ENCODE data around the gene SLC7A5. TPM values are rescaled to one million over a fixed set of nuclear protein-coding genes. Genes with fewer than 3 reads are reported as not detected.
"Not testable (repeated sequence)": the region's sequence is repeated elsewhere in the genome, so short reads cannot be mapped to it uniquely, and the experiment has no call there.

SLC7A5 gene
- polyA plus RNA-seq, 1 donor from 2014 or later: 6.9 TPM

DNA sequence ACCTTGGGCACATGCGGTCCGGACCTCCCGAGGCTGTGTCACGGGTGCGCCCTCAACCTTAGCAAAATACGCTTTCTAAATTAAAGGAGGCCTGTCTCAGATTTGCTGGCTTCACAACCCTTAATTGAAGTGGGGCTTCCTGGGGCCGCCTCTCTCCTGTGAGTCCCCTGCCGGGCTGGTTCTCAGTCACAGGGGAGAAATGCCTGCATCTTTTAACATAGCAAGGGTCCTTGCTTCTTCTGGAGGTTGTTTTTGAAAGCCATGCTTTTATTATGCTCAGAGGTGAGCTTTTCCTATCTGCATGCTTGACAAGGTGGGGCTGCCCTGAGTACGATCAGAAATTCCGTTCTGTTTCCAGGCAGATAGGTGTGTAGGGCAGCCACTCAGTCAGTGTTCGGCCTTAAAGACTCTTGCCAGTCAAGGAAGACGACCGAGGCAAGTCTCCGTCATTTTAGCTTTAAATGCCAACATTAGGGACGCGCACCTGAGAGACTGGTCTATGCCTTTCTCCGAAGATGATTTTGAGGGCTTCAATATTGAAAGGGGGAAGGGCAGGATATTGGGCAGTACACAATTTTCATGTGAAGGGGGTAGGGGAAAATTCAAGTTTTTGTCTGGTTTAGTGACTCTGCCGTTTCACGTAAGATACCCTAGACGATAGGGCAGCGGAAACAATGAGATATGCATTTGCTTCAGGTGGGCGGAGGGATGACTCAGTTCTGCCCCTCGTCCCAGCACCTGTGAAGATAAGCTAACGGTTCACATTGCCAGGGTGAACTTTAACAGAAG is 5.5 kb upstream of the SLC7A5 start:
- Mint-ChIP-seq H3K4me3 (peak overlapping the region in 1 of 4 donors; percentile 41), H3K27me3 (peaks cover 15% of the 10 kb centered on the region), H3K9me3 (no peaks in the 10 kb centered on the region), H3K27ac (peak overlapping the region in 1 of 3 donors; percentile 76), H3K4me1 (peaks cover 7 to 9% (median 9%) of the 10 kb centered on the region in 3 donors), H3K36me3 (peaks cover 2% of the 10 kb centered on the region)

DNA sequence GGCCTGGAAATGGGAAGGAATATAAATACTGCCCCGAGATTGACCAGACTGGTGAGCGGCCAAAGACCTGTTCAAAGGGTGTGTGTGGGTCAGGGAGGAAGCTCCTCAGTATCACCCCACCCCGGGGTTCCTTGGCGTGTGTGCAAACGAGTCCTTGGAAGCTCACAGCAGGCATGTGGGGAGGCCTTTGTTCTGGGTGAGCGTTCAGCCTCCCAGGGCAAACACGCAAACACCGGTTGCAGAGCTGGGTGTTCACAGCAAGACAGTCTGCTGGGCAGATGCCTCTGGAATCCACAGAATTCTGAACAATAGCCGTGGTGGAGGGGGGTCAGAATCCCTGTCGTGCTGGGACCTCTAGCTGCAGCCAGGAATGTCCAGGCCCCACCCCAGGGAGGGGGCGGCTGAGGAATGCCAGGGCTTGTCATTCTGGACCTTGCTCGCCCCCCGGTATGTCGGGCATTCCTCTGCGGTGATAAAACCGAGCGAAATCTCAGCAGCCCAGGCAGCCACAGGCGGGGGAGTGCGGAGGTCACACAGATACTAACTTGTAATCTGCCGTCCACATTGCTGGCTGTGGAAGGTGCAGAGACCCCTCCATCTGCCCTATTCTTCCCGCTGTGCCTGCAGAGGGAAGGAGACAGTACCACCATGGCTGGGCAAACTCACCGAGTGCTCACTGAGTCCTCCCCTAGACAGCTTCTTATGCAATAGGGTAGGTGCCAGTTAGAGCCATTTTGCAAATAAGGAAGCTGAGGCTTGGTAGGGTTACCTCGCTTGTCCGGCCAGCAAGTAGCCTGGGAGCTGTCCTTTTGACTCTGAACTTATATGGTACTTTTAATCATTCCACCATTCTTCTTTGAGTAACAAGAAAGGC is 1.3 kb upstream of the SLC7A5 start:
- Mint-ChIP-seq H3K27ac (peak overlapping the region in 2 of 3 donors; percentile 86 to 88), H3K4me1 (peaks cover 19 to 25% (median 21%) of the 10 kb centered on the region in 3 donors), H3K4me3 (peak overlapping the region; percentile 1 to 81 (median 48))
- H3K27me3 Mint-ChIP-seq, H3K9me3 Mint-ChIP-seq, H3K36me3 Mint-ChIP-seq: not testable (repeated sequence)

DNA sequence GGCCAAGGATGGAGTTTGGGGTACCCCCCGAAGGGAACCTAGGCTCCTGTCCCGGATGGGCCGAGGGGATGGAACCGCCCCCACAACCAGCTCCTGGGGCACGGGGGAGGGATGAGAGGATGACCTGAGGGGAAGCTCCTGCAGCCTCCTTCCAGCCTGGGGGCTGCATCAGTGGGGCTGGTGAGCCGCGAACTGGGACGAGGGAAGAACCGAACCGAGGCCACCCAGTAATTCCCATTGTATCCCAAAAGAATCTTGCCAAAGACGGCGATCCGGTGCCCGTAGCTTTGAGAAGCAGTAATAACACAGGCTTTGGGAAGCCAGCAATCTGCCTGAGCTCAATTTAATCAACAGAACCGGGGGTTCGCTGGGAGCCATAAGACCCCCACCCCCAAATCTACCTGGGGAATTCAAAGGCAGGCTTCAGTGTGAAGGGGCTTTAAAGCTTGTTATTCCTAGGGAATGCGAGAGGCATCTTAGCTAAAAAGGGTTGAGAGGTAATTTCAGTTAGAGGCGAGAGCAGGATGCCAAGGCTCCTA is 641 bp upstream of the SLC7A5 start:
- not testable (repeated sequence) for H3K36me3 Mint-ChIP-seq, H3K27me3 Mint-ChIP-seq, H3K9me3 Mint-ChIP-seq
- peak overlapping the region in 2 of 3 donors; percentile 71 to 88 for H3K27ac Mint-ChIP-seq
- peak overlapping the region; percentile 30 to 75 (median 68) for H3K4me3 Mint-ChIP-seq
- peaks cover 16 to 23% (median 22%) of the 10 kb centered on the region in 3 donors for H3K4me1 Mint-ChIP-seq

DNA sequence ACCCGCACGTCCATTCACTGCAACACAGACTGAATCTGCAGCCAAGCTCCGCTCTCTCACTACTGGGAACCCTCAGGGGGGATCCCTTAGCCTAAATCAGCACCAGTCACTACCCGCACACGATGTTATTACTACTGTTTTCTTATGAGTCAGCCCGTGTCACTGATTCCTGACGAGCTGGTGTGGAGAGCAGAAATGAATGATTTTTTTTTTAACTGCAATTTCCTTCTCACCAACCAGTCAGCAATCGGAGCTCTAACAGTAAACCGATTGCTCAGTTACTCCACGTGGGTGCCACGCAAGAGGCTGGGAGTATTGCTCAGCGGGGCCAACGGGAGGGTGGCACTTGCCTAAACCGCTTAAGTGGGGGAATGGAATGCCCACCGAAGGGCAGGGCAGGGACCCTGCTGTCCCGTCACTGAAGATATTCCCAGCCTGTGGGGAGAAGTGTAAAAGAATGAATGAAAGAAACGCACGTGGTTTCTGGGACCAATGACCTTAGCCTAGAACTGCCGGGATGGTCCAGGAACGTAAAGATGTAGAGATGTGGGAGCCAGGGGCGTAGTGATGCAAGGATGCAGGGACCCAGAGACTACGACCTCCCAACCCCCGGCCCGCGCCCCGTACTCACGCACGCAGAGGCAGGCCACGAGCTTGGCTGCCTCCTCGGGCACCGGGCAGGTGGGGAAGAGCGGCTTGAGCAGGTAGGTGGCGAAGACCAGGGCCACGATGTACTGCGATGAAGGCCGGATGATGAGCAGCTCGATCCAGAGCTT is 865 bp downstream of the SLC7A5 start:
- Mint-ChIP-seq H3K27ac (peak overlapping the region; percentile 87 to 95 (median 87)), H3K4me3 (peak overlapping the region; percentile 85 to 94 (median 94)), H3K4me1 (peaks cover 16 to 27% (median 23%) of the 10 kb centered on the region in 3 donors)
- not testable (repeated sequence) for H3K27me3 Mint-ChIP-seq, H3K9me3 Mint-ChIP-seq, H3K36me3 Mint-ChIP-seq

DNA sequence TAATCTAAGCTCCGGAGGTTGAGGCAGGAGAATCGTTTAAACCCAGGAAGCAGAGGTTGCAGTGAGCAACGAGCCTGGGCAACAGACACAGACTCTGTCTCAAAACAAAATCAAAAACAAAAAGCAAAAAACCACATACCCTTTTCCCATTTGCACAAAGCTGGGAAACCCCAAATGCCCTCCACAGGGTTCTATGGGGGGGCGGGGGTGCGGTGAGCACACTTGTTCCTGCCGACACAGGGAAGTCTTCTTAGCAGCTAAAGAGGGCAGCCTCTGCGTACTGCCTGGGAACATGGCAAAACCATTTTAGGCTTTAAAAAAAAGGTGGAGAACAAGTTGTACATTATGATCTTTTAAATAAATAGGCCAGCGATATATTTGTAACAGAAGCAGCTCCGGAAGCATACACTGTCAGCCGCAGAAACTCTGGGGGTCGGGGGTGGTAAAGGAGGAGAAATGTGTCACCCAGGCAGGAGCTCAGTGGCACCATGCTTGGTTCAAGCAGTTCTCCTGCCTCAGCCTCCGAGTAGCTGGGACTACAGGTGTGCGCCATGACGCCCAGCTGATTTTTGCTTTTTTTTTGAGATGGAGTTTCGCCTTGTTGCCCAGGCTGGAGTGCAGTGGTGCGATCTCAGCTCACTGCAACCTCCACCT is 3.3 kb downstream of the SLC7A5 start:
- H3K36me3 Mint-ChIP-seq, H3K27me3 Mint-ChIP-seq, H3K9me3 Mint-ChIP-seq: not testable (repeated sequence)
- peak overlapping the region; percentile 46 to 94 (median 76) for H3K4me3 Mint-ChIP-seq
- H3K27ac Mint-ChIP-seq: peak overlapping the region; percentile 23 to 84 (median 39)
- H3K4me1 Mint-ChIP-seq: peaks cover 13 to 20% (median 19%) of the 10 kb centered on the region in 3 donors

DNA sequence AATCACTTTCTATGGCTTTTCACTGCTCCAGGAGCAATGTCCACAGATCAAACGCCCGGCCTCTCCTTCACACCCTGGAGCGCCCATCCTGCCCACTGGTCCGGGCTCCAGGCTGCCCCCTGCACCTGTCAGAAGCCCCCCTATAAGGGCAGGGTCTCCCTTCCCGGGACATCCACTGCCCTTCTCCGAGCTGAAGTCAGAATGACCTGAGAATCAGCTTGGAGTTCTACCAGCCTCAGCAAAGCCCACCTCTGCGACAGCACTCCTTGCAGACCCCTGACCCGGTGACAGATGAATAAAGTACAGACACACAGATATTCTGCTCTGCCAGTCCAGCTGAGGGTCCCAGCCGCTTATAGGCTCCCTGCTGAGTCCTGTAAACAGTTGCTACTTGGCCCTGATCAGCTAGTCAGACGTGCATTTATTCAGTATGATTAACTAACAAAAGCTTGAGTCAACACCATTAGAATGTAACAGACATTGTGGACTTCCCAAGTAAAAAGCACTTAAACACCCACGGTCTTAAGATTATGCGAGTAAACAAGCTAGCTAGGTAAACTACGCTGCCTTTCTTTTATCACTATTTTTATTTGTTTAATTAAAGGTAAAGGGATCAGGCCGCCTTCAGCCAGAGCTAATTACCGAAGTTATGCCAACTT is 4.8 kb downstream of the SLC7A5 start:
- Mint-ChIP-seq H3K36me3 (no peaks in the 10 kb centered on the region), H3K4me1 (peaks cover 13 to 21% (median 18%) of the 10 kb centered on the region in 3 donors), H3K27ac (peak overlapping the region in 1 of 3 donors; percentile 57), H3K27me3 (peaks cover 1% of the 10 kb centered on the region), H3K9me3 (no peaks in the 10 kb centered on the region), H3K4me3 (peak overlapping the region in 2 of 4 donors; percentile 54 to 60)

DNA sequence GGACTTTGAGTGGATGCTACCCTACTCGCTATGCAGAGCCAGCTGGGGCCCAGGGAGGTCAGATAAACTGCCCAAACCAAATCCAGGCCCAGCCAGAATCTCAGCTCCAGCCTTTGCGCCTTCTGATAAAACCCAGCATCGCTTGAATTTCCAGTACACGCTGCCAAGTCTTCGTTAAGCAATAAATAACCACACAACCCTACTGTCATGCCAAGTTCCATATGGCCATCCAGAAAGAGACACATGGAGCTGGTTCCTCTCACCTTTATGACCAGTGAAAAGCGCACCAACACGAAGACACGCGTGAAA is 6.0 kb downstream of the SLC7A5 start:
- H3K4me3 Mint-ChIP-seq: peak overlapping the region in 1 of 4 donors; percentile 45
- not testable (repeated sequence) for H3K27me3 Mint-ChIP-seq, H3K36me3 Mint-ChIP-seq, H3K27ac Mint-ChIP-seq, H3K9me3 Mint-ChIP-seq
- H3K4me1 Mint-ChIP-seq: peaks cover 9 to 18% (median 13%) of the 10 kb centered on the region in 3 donors

DNA sequence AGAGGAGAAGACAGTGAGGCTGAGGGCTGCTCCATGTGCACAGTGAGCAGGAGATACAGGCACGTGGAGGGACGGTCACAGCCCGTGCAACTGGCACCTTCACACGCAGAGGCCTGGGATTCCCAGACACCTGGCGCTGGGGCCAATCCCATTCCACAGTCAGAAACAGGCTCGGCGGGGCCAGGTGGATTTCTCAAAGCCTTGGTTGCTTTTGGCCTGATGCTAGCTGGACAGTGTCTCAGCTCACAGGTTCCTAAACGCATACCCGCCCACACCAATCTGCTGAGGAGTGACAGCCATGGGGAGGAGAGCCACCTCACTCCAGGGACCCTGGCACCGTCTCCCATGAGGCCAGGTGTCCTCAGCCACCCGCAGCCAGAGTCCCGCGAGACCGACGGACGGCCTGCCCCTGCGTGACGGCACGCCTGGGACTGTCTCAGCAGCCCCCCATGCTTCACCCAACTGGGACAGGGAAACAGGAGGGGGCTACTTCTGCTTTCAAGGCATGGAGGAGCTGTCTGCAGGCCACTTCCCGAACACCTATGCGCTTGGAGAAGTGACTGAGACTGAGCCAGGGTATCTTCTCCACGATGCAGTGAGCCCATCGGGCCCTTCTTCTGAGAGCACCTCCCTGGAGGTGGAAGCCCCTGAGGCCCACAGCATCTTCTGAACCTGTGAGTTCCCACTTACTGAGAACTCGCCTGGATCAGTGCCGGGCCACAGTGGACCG is 6.5 kb downstream of the SLC7A5 start:
- not testable (repeated sequence) for H3K9me3 Mint-ChIP-seq, H3K27me3 Mint-ChIP-seq, H3K27ac Mint-ChIP-seq, H3K4me3 Mint-ChIP-seq, H3K36me3 Mint-ChIP-seq
- H3K4me1 Mint-ChIP-seq: peaks cover 7 to 15% (median 10%) of the 10 kb centered on the region in 3 donors

DNA sequence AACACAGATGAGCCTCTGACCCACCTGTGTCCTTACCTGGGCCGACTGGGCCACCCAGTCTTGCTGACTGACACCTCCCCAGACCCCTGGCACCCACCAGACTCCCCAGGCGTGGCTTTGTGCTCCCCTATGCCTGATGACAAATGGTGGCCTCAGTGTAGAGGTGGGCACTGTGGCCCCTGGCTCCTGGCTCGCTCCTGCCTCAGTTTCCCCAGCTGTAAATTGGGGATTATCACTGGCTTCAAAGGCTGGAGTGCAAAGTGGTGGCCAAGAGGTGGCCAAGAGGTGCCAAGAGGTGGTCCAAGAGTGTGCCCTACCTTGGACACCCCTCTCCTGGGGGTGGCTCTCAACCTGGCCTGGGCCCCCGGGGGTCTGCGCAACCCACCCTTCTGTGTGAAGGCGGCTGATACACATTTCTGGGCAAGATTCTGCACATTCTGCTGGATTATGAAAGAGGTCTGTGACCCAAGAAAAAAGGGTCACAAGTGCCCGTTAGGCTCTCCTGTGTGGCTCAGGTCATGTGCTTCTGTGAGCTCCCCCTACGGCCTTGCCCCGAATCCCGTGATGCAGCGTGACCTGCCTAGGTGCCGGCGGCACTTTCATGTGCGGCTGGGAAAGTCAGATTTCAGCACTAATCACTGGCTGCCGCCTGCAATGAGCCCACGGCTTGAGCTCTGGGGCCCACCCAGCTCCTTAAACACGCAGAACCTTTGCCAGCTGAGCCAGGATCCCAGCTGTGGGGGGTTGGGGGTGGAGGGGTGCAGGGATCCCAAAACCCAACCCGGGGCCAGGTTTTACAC is 7.8 kb downstream of the SLC7A5 start:
- peaks cover 3 to 16% (median 10%) of the 10 kb centered on the region in 3 donors for H3K4me1 Mint-ChIP-seq
- not testable (repeated sequence) for H3K9me3 Mint-ChIP-seq, H3K36me3 Mint-ChIP-seq, H3K27ac Mint-ChIP-seq, H3K4me3 Mint-ChIP-seq, H3K27me3 Mint-ChIP-seq

DNA sequence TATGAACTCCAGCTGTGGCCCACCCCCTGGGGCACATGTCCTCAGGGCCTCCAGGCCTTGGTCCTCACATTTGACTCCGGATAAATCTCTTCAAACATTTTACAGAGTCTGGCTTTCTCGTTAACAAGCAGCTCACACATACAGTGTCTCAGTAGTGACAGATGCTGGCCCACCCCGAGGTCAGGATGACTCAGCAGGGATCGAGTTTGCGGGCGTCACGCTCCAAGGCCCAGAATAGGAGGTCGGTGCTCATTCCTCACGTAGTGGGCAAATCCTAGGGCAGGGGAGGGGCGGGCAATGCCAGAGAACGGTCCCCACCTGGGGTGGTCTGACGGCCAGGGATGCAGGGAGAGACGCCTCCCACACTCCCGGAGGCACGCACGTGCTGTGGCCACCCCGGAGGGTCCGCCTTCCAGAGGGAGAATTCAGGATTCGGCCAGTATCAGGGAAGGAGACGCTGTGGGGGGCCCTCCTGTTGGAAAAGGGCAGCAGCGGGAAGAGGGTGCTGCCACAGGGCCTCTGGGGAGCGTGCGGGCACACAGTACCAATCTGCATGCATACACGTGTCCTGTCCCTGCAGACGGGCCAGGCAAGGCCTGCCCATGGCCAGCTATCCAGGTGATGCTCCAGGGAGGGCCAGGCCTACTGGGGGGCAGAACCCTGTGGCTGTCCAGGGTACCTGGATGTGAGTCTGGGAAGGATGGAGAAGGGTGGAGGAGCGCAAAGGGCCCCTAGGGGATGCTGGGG is 8.6 kb downstream of the SLC7A5 start:
- Mint-ChIP-seq H3K36me3 (peaks cover 6% of the 10 kb centered on the region), H3K4me1 (peaks cover 8 to 13% (median 12%) of the 10 kb centered on the region in 3 donors), H3K4me3 (peak overlapping the region in 1 of 4 donors; percentile 19), H3K27me3 (no peaks in the 10 kb centered on the region), H3K27ac (peak overlapping the region; percentile 26 to 94 (median 26)), H3K9me3 (no peaks in the 10 kb centered on the region)

DNA sequence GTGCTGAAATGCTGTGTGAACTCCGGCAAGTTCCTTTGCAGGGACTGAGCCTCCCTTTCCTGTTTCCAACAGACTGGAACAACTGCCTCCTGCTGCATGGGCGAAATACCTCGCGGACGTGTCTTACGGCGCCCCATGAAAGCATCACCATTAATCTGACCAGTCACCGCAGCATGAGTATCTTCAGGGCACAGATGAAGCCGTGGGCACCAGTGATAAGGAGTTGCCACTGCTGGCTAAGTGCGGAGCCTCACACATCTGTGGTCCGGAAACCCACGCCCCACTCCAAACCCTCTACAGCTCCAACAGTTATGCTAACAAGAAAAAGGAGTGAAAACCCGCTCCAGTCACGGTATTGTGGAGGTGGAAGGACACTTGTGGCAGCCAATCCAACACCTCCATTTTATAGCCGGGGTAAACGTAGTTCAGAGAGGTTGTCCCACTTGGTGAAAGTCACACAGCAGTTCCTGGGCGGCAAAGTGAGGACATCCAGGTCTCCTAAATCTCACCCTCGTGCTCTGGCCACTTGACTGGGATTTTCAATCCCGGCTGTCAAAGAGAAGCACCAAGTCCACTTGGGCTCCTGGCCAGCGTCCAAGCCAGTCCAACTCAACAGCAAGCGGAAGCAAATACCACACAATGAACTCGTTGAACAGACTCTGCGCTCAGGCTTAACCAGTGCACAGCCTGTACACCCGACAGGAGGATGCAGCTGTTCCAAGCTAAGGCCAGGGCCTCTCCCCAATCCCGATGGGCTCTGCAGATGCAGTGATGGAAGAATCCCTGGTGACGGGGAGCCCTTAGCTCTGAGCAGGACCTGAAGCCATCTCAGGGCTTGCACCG is 10.9 kb downstream of the SLC7A5 start:
- not testable (repeated sequence) for H3K27me3 Mint-ChIP-seq, H3K9me3 Mint-ChIP-seq, H3K36me3 Mint-ChIP-seq
- peak overlapping the region in 1 of 4 donors; percentile 29 for H3K4me3 Mint-ChIP-seq
- peak overlapping the region in 1 of 3 donors; percentile 67 for H3K27ac Mint-ChIP-seq
- peaks cover 6 to 18% (median 15%) of the 10 kb centered on the region in 3 donors for H3K4me1 Mint-ChIP-seq

All from IgD-negative memory B cell (primary cell).